IMR-90 (cell line): ENCODE data around the gene NIT1. TPM values are rescaled to one million over a fixed set of nuclear protein-coding genes. Genes with fewer than 3 reads are reported as not detected.

Experiments
- ATAC-seq: fragments of 200-7000 bp; cut with Tn5 transposase; 2 replicates; pipeline ENCODE4 v1.9.1; 2020; ENCODE audit warnings: low read depth, mild to moderate bottlenecking, moderate library complexity
- BruUV-seq: library from RNA; stranded (reverse); fragments of 400-500 nt; replicated peaks from 2 replicates; lab custom pipeline; 2021; lab: Mats Ljungman, UMichigan
- CTCF ChIA-PET: fragments of 300-600 bp; formaldehyde crosslinking; extraction: SDS; loops from one replicate; lab custom pipeline; 2021; ENCODE audit warnings: antibody characterized with exemption; lab: Yijun Ruan, JAX
- POLR2A ChIA-PET: fragments of 300-600 bp; sonication (Branson Sonifier 250); formaldehyde crosslinking; loops from one replicate; lab custom pipeline; 2022; ENCODE audit warnings: antibody characterized with exemption; ENCODE audit not compliant: unreplicated experiment; lab: Charles Lee
- DNase-seq: peaks from one replicate; pipeline ENCODE4 v3.0.0; 2013
- H2AFZ ChIP-seq: replicated peaks from 2 replicates; pipeline ENCODE3; 2013; ENCODE audit warnings: low read length, mild to moderate bottlenecking; ENCODE audit not compliant: poor library complexity
- H2AK5ac ChIP-seq: 2 replicates; pipeline ENCODE4 v1.6.1; 2013; ENCODE audit warnings: low read depth, low read length, inconsistent platforms
- H2AK9ac ChIP-seq: replicated peaks from 2 replicates; pipeline ENCODE3; 2013; ENCODE audit warnings: mild to moderate bottlenecking, low read depth, low read length, moderate library complexity; ENCODE audit not compliant: poor library complexity
- H2BK120ac ChIP-seq: 2 replicates; pipeline ENCODE4 v1.6.1; 2013; ENCODE audit warnings: low read depth, low read length, inconsistent platforms
- H2BK15ac ChIP-seq: 3 replicates; pipeline ENCODE4 v1.6.1; 2013; ENCODE audit warnings: low read depth, low read length, inconsistent platforms
- H2BK20ac ChIP-seq: 2 replicates; pipeline ENCODE4 v1.6.1; 2013; ENCODE audit warnings: low read depth, mild to moderate bottlenecking, inconsistent platforms, low read length, moderate library complexity
- H2BK5ac ChIP-seq: 2 replicates; pipeline ENCODE4 v1.6.1; 2013; ENCODE audit warnings: mild to moderate bottlenecking, low read depth, low read length, inconsistent platforms; ENCODE audit not compliant: poor library complexity, severe bottlenecking
- H3K14ac ChIP-seq: replicated peaks from 2 replicates; pipeline ENCODE4 v1.6.1; 2013; ENCODE audit warnings: low read depth, low read length, inconsistent platforms
- H3K18ac ChIP-seq: 2 replicates; pipeline ENCODE4 v1.6.1; 2013; ENCODE audit warnings: low read depth, low read length, control low read depth
- H3K23ac ChIP-seq: 2 replicates; pipeline ENCODE4 v1.6.1; 2013; ENCODE audit warnings: low read depth, low read length, inconsistent platforms
- H3K27ac ChIP-seq: 2 replicates; pipeline ENCODE4 v1.5.1; 2013; ENCODE audit warnings: mild to moderate bottlenecking, control low read depth, low read length; ENCODE audit not compliant: insufficient read depth
- H3K27me3 ChIP-seq: 2 replicates; pipeline ENCODE4 v1.6.1; 2013; ENCODE audit warnings: low read length; ENCODE audit not compliant: control insufficient read depth, insufficient read depth
- H3K36me3 ChIP-seq: 2 replicates; pipeline ENCODE4 v1.6.1; 2013; ENCODE audit warnings: low read length, mixed read lengths; ENCODE audit not compliant: control insufficient read depth, insufficient read depth
- H3K4ac ChIP-seq: 2 replicates; pipeline ENCODE4 v1.6.1; 2013; ENCODE audit warnings: low read depth, low read length, inconsistent platforms
- H3K4me1 ChIP-seq: 2 replicates; pipeline ENCODE4 v1.6.1; 2013; ENCODE audit warnings: low read length, mixed read lengths; ENCODE audit not compliant: control insufficient read depth, insufficient read depth
- H3K4me2 ChIP-seq: 2 replicates; pipeline ENCODE4 v1.6.1; 2013; ENCODE audit warnings: low read depth, mild to moderate bottlenecking, control low read depth, low read length, moderate library complexity
- H3K4me3 ChIP-seq: 2 replicates; pipeline ENCODE4 v1.5.1; 2013; ENCODE audit warnings: low read depth, mild to moderate bottlenecking, control low read depth, low read length, moderate library complexity; ENCODE audit not compliant: insufficient read depth
- H3K56ac ChIP-seq: 2 replicates; pipeline ENCODE4 v1.6.1; 2013; ENCODE audit warnings: low read length, inconsistent platforms; ENCODE audit not compliant: insufficient read depth; ENCODE audit errors: extremely low read depth
- H3K79me1 ChIP-seq, 2 experiments: 2 replicates each; pipeline ENCODE4 v1.6.1; 2013; ENCODE audit warnings: low read length in 2 of 2, inconsistent platforms in 1 of 2, low read depth in 1 of 2
- H3K9ac ChIP-seq: 2 replicates; pipeline ENCODE4 v1.6.1; 2013; ENCODE audit warnings: low read depth, low read length, control low read depth
- H3K9me1 ChIP-seq: 2 replicates; pipeline ENCODE4 v1.6.1; 2013; ENCODE audit warnings: low read length, inconsistent platforms; ENCODE audit not compliant: insufficient read depth
- H3K9me3 ChIP-seq: 2 replicates; pipeline ENCODE4 v1.6.1; 2013; ENCODE audit warnings: low read length; ENCODE audit not compliant: control insufficient read depth, insufficient read depth
- H4K20me1 ChIP-seq: 2 replicates; pipeline ENCODE4 v1.6.1; 2013; ENCODE audit warnings: low read length, inconsistent platforms; ENCODE audit not compliant: insufficient read depth
- H4K5ac ChIP-seq: 2 replicates; pipeline ENCODE4 v1.6.1; 2013; ENCODE audit warnings: mild to moderate bottlenecking, low read depth, low read length, control low read depth
- H4K8ac ChIP-seq, 2 experiments: 2 replicates each; pipeline ENCODE4 v1.6.1; 2013; ENCODE audit warnings: low read depth in 2 of 2, low read length in 2 of 2, control low read depth in 1 of 2, inconsistent platforms in 1 of 2
- H4K91ac ChIP-seq: 2 replicates; pipeline ENCODE4 v1.6.1; 2013; ENCODE audit warnings: low read depth, low read length, inconsistent platforms; ENCODE audit not compliant: insufficient read depth
- BHLHE40 ChIP-seq: fragments of 150-350 bp; IDR thresholded peaks from 2 replicates; pipeline ENCODE4 v1.6.1; 2016; ENCODE audit warnings: mild to moderate bottlenecking, low read depth, low read length
- CEBPB ChIP-seq: IDR thresholded peaks from 2 replicates; pipeline ENCODE4 v1.6.1; 2012; ENCODE audit warnings: low read depth, low read length, improper control_type of control experiment
- CHD1 ChIP-seq: IDR thresholded peaks from 2 replicates; pipeline ENCODE4 v1.6.1; 2012; ENCODE audit warnings: low read depth, low read length, improper control_type of control experiment
- CTCF ChIP-seq: conservative IDR thresholded peaks from 2 replicates; pipeline ENCODE4 v1.5.1; 2012; ENCODE audit warnings: mild to moderate bottlenecking, low read depth, low read length, improper control_type of control experiment
- MAZ ChIP-seq: IDR thresholded peaks from 2 replicates; pipeline ENCODE4 v1.6.1; 2012; ENCODE audit warnings: low read depth, mild to moderate bottlenecking, low read length, improper control_type of control experiment, moderate library complexity, borderline replicate concordance
- NFE2L2 ChIP-seq: fragments of 150-350 bp; IDR thresholded peaks from 2 replicates; pipeline ENCODE4 v1.6.1; 2016; ENCODE audit warnings: low read depth, mild to moderate bottlenecking, low read length
- POLR2A ChIP-seq: IDR thresholded peaks from 2 replicates; pipeline ENCODE4 v1.6.1; 2012; ENCODE audit warnings: mild to moderate bottlenecking, low read depth, low read length
- RAD21 ChIP-seq: IDR thresholded peaks from 2 replicates; pipeline ENCODE4 v1.6.1; 2012; ENCODE audit warnings: low read length, improper control_type of control experiment
- RFX5 ChIP-seq: IDR thresholded peaks from 2 replicates; pipeline ENCODE4 v1.8.0; 2012; ENCODE audit warnings: low read depth, mild to moderate bottlenecking, low read length, moderate library complexity
- SMC3 ChIP-seq: fragments of 150-350 bp; IDR thresholded peaks from 2 replicates; pipeline ENCODE4 v1.6.1; 2016; ENCODE audit warnings: low read depth, mild to moderate bottlenecking, antibody characterized with exemption, low read length, moderate library complexity
- USF2 ChIP-seq: fragments of 150-350 bp; IDR thresholded peaks from 2 replicates; pipeline ENCODE4 v1.6.1; 2017; ENCODE audit warnings: mild to moderate bottlenecking, antibody characterized with exemption, low read length, low read depth
- dilution Hi-C: fragments of 300-500 bp; cut with HindIII; formaldehyde crosslinking; loops from one replicate; pipeline ENCODE4 v1.14.3; 2018; ENCODE audit warnings: low sequenced_read_pairs; ENCODE audit not compliant: unreplicated experiment
- in situ Hi-C: fragments of 300-500 bp; cut with MboI; formaldehyde crosslinking; loops from 3 replicates; pipeline ENCODE4 v1.14.3; 2019; ENCODE audit warnings: low sequenced_read_pairs, inconsistent platforms, mixed read lengths
- intact Hi-C: fragments of 100-400 bp; cut with micrococcal nuclease; formaldehyde crosslinking; loops from 2 replicates; pipeline ENCODE4 v1.10.0; 2022
- polyA plus RNA-seq, 3 experiments: library from polyadenylated mRNA; depleted of rRNA; stranded (reverse); fragments of >200 nt; gene quantifications; 2 replicates each; pipeline ENCODE4 v1.2.3, GENCODE V29; 2012; ENCODE audit warnings: low replicate concordance in 1 of 3
- total RNA-seq: library from RNA; depleted of rRNA; stranded (reverse); fragments of >200 nt; gene quantifications from 2 replicates; pipeline ENCODE4 v1.2.3, GENCODE V29; 2012
- TF ChIP-seq, protein P1 (sequence below): fragments of 150-350 bp; IDR thresholded peaks from 2 replicates; pipeline ENCODE4 v1.6.1; 2016; ENCODE audit warnings: low read depth, mild to moderate bottlenecking, low read length, moderate library complexity, borderline replicate concordance

NIT1 gene
- total and polyA plus RNA-seq, 2 of the 4 experiments (the other 2 are of a cell fraction) = 22.8 to 33.6 TPM

- Histone ChIP-seq H4K20me1 (no peaks in the 10 kb centered on the region; the same call in none of the 2 replicates), H3K79me1 (no peaks in the 10 kb centered on the region), H3K4ac (no peak overlapping the region), H3K27ac (no peak overlapping the region), H4K91ac (no peak overlapping the region), H2AK9ac (no peak overlapping the region), H3K36me3 (no peaks in the 10 kb centered on the region), H2BK15ac (no peak overlapping the region), H3K4me1 (peaks cover 6% of the 10 kb centered on the region; the same call in 1 of the 2 replicates), H3K9ac (no peak overlapping the region), H3K9me3 (no peaks in the 10 kb centered on the region), H3K14ac (no peak overlapping the region), H2AK5ac (no peak overlapping the region), H2AFZ (peak overlapping the region; percentile 61), H4K5ac (no peak overlapping the region), H3K9me1 (no peaks in the 10 kb centered on the region), H3K18ac (no peak overlapping the region), H3K4me3 (no peak overlapping the region), H2BK5ac (no peak overlapping the region), H2BK20ac (no peak overlapping the region), H3K4me2 (no peak overlapping the region), H2BK120ac (no peak overlapping the region), H4K8ac (no peak overlapping the region), H3K56ac (no peak overlapping the region), H3K27me3 (no peaks in the 10 kb centered on the region), H3K23ac (no peak overlapping the region)
- intact Hi-C loops (no loop called here), dilution Hi-C loops (no loop called here), in situ Hi-C loops (no loop called here)
- DNase-seq (no peak), ATAC-seq (no peak)
- TF ChIP-seq CEBPB (no peak), BHLHE40 (no peak), SMC3 (no peak), MAZ (no peak), USF2 (no peak), CHD1 (no peak), CTCF (no peak), POLR2A (no peak), NFE2L2 (no peak), RAD21 (no peak), RFX5 (no peak)
- TF ChIP-seq, protein P1, sequence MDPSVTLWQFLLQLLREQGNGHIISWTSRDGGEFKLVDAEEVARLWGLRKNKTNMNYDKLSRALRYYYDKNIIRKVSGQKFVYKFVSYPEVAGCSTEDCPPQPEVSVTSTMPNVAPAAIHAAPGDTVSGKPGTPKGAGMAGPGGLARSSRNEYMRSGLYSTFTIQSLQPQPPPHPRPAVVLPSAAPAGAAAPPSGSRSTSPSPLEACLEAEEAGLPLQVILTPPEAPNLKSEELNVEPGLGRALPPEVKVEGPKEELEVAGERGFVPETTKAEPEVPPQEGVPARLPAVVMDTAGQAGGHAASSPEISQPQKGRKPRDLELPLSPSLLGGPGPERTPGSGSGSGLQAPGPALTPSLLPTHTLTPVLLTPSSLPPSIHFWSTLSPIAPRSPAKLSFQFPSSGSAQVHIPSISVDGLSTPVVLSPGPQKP = no peak
- CTCF ChIA-PET = no interaction called here
- POLR2A ChIA-PET = interaction anchor here (0.6 kb wide), 1 partner anchor 603 kb away, joined by 10 read pairs; no protein-coding TSS in a partner anchor
- BruUV-seq = no TSS peak
Measured at GRCh38 chr1:161076410-161076809, 41.5 kb upstream of the NIT1 start.
